Trophoblast cell (in vitro differentiated cells and primary cell): ENCODE data around the gene KLHL40.

Experiments used
- DNase-seq, 2 donors: peaks; one replicate each; pipeline ENCODE4 v3.0.0-alpha.2; 2016
- H2AFZ ChIP-seq: 2 replicates; pipeline ENCODE4 v1.6.1; 2013; ENCODE audit warnings: low read length, moderate library complexity, mild to moderate bottlenecking; ENCODE audit not compliant: insufficient read depth, poor library complexity
- H2AK5ac ChIP-seq: 2 replicates; pipeline ENCODE4 v1.6.1; 2013; ENCODE audit warnings: mild to moderate bottlenecking, low read length
- H2BK120ac ChIP-seq: 2 replicates; pipeline ENCODE4 v1.6.1; 2013; ENCODE audit warnings: low read length, mild to moderate bottlenecking, moderate library complexity; ENCODE audit not compliant: insufficient read depth, poor library complexity
- H2BK12ac ChIP-seq: 2 replicates; pipeline ENCODE4 v1.6.1; 2013; ENCODE audit warnings: mild to moderate bottlenecking, low read length, moderate library complexity
- H2BK5ac ChIP-seq: 2 replicates; pipeline ENCODE4 v1.6.1; 2013; ENCODE audit warnings: low read length, low read depth, moderate library complexity, mild to moderate bottlenecking; ENCODE audit not compliant: poor library complexity
- H3K14ac ChIP-seq: 2 replicates; pipeline ENCODE4 v1.6.1; 2013; ENCODE audit warnings: mild to moderate bottlenecking, low read length
- H3K18ac ChIP-seq: 2 replicates; pipeline ENCODE4 v1.6.1; 2013; ENCODE audit warnings: mild to moderate bottlenecking, low read length
- H3K23ac ChIP-seq: 2 replicates; pipeline ENCODE4 v1.6.1; 2013; ENCODE audit warnings: low read length
- H3K27ac ChIP-seq: 2 replicates; pipeline ENCODE4 v1.5.1; 2013; ENCODE audit warnings: low read depth, mild to moderate bottlenecking, inconsistent platforms, low read length, moderate library complexity
- H3K27me3 ChIP-seq: 2 replicates; pipeline ENCODE4 v1.6.1; 2013; ENCODE audit warnings: inconsistent platforms, mild to moderate bottlenecking, low read length, moderate library complexity; ENCODE audit not compliant: insufficient read depth
- H3K36me3 ChIP-seq, 2 experiments: 1 replicate in 1 of 2; 2 replicates in 1 of 2; pipeline ENCODE4 v1.6.1; 2013; ENCODE audit warnings: low read length in 2 of 2, mild to moderate bottlenecking in 2 of 2, moderate library complexity in 1 of 2; ENCODE audit not compliant: insufficient read depth in 2 of 2, control insufficient read depth in 1 of 2
- H3K4ac ChIP-seq: 2 replicates; pipeline ENCODE4 v1.6.1; 2013; ENCODE audit warnings: low read depth, mild to moderate bottlenecking, low read length, moderate library complexity
- H3K4me1 ChIP-seq, 2 experiments: 1 replicate in 1 of 2; 2 replicates in 1 of 2; pipeline ENCODE4 v1.6.1; 2013; ENCODE audit warnings: low read length in 2 of 2, mild to moderate bottlenecking in 2 of 2, moderate library complexity in 1 of 2; ENCODE audit not compliant: insufficient read depth in 2 of 2, control insufficient read depth in 1 of 2
- H3K4me2 ChIP-seq: 2 replicates; pipeline ENCODE4 v1.6.1; 2013; ENCODE audit warnings: inconsistent platforms, mild to moderate bottlenecking, low read length, moderate library complexity
- H3K4me3 ChIP-seq: 2 replicates; pipeline ENCODE4 v1.5.1; 2013; ENCODE audit warnings: mild to moderate bottlenecking, low read depth, low read length, inconsistent platforms
- H3K79me1 ChIP-seq: one replicate; pipeline ENCODE4 v1.6.1; 2013; ENCODE audit warnings: low read length
- H3K79me2 ChIP-seq: 2 replicates; pipeline ENCODE4 v1.6.1; 2013; ENCODE audit warnings: low read length, mild to moderate bottlenecking; ENCODE audit not compliant: control insufficient read depth, insufficient read depth, poor library complexity
- H3K9ac ChIP-seq: 2 replicates; pipeline ENCODE4 v1.6.1; 2013; ENCODE audit warnings: mild to moderate bottlenecking, low read length
- H3K9me3 ChIP-seq: 2 replicates; pipeline ENCODE4 v1.6.1; 2013; ENCODE audit warnings: low read depth, mild to moderate bottlenecking, control low read depth, inconsistent platforms, low read length; ENCODE audit not compliant: insufficient read depth
- H4K12ac ChIP-seq: 2 replicates; pipeline ENCODE4 v1.6.1; 2013; ENCODE audit warnings: low read depth, mild to moderate bottlenecking, low read length, moderate library complexity
- H4K8ac ChIP-seq: 2 replicates; pipeline ENCODE4 v1.6.1; 2013; ENCODE audit warnings: low read depth, mild to moderate bottlenecking, low read length, moderate library complexity
- H4K91ac ChIP-seq: one replicate; pipeline ENCODE4 v1.6.1; 2013; ENCODE audit warnings: low read depth, mild to moderate bottlenecking, low read length, moderate library complexity
- WGBS: extraction: QIAGEN DNeasy Blood & Tissue Kit; methylation state at CpG from one replicate; pipeline ENCODE4 v1.1.7; 2013; ENCODE audit warnings: missing lambda C conversion rate; ENCODE audit not compliant: insufficient read length, insufficient coverage; ENCODE audit errors: extremely low coverage; 5-methylcytosine and 5-hydroxymethylcytosine counted together

KLHL40 gene

DNA sequence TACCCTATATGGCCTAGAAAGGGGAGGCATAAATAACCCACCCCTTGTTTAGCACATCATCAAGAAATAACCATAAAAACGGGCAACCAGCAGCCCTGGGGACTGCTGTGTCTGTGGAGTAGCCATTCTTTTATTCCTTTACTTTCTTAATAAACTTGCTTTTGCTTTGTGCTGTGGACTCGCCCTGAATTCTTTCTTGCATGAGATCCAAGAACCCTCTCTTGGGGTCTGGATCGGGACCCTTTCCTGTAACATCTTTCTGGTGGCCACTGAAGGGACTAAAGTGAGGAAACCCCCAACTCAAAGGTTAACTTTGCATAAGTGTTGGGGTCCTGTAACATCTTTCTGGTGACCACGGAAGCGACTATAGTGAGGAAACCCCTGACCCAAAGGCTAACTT, 33.0 kb downstream of the KLHL40 start:
- Histone ChIP-seq H3K9me3 (no peaks in the 10 kb centered on the region), H3K79me1 (no peaks in the 10 kb centered on the region), H3K79me2 (no peaks in the 10 kb centered on the region), H3K9ac (no peak overlapping the region), H3K4me1 (no peaks in the 10 kb centered on the region), H3K27ac (no peak overlapping the region), H2BK12ac (no peak overlapping the region), H4K91ac (no peak overlapping the region), H2AFZ (no peak overlapping the region), H3K4me2 (no peak overlapping the region), H3K27me3 (no peaks in the 10 kb centered on the region), H3K18ac (no peak overlapping the region), H2BK5ac (no peak overlapping the region), H3K4ac (no peak overlapping the region), H3K36me3 (no peaks in the 10 kb centered on the region), H2BK120ac (no peak overlapping the region), H4K12ac (no peak overlapping the region), H4K8ac (no peak overlapping the region), H3K23ac (no peak overlapping the region), H3K14ac (no peak overlapping the region), H3K4me3 (no peak overlapping the region), H2AK5ac (no peak overlapping the region)
- no CpG with 5 or more reads among the region's 5 CpGs for WGBS
- no peak for DNase-seq

GRCh38 chr3:42719002-42719401, 33.7 kb downstream of the KLHL40 start:
- no peak overlapping the region for H4K91ac ChIP-seq
- H2BK5ac ChIP-seq = no peak overlapping the region
- no peak overlapping the region for H3K4me3 ChIP-seq
- WGBS = no CpG with 5 or more reads among the region's 6 CpGs
- no peak overlapping the region for H4K12ac ChIP-seq
- no peak overlapping the region for H3K27ac ChIP-seq
- H2BK120ac ChIP-seq = no peak overlapping the region
- H3K4me1 ChIP-seq = no peaks in the 10 kb centered on the region
- H2AFZ ChIP-seq = no peak overlapping the region
- H3K9ac ChIP-seq = no peak overlapping the region
- no peaks in the 10 kb centered on the region for H3K79me1 ChIP-seq
- H3K4me2 ChIP-seq = no peak overlapping the region
- no peaks in the 10 kb centered on the region for H3K27me3 ChIP-seq
- no peak overlapping the region for H3K4ac ChIP-seq
- no peak overlapping the region for H2BK12ac ChIP-seq
- no peak overlapping the region for H4K8ac ChIP-seq
- H3K23ac ChIP-seq = no peak overlapping the region
- no peaks in the 10 kb centered on the region for H3K79me2 ChIP-seq
- H3K18ac ChIP-seq = no peak overlapping the region
- no peaks in the 10 kb centered on the region for H3K36me3 ChIP-seq
- no peak for DNase-seq
- H3K9me3 ChIP-seq = no peaks in the 10 kb centered on the region
- H2AK5ac ChIP-seq = no peak overlapping the region
- no peak overlapping the region for H3K14ac ChIP-seq

DNA sequence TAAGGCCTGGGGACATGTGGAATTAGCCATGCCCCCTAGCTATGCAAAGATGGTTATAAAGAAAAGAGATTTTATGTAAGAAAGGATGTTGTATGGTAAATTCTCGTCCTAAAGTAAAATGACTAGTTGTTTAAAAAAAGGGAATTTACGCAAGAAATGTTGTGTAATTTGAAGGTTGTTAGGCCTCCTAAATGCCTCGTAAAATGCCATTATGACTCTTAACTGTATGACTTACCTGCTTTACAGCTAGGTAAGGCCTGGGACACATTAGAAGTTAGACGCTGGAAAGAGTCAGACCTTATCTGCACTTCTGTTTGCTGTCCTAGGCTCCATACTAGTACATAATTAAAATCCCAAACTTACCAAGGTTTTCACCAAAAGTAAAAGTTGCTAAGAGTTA, 34.8 kb downstream of the KLHL40 start:
- Histone ChIP-seq H2BK5ac (no peak overlapping the region), H4K8ac (no peak overlapping the region), H3K4ac (no peak overlapping the region), H3K18ac (no peak overlapping the region), H2AFZ (no peak overlapping the region), H2AK5ac (no peak overlapping the region), H3K4me3 (no peak overlapping the region), H2BK120ac (no peak overlapping the region), H3K79me1 (no peaks in the 10 kb centered on the region), H3K9ac (no peak overlapping the region), H3K27ac (no peak overlapping the region), H3K4me2 (no peak overlapping the region), H4K12ac (no peak overlapping the region), H3K36me3 (no peaks in the 10 kb centered on the region), H2BK12ac (no peak overlapping the region), H3K14ac (no peak overlapping the region), H3K4me1 (no peaks in the 10 kb centered on the region), H3K9me3 (no peaks in the 10 kb centered on the region), H3K23ac (no peak overlapping the region), H4K91ac (no peak overlapping the region), H3K27me3 (no peaks in the 10 kb centered on the region), H3K79me2 (no peaks in the 10 kb centered on the region)
- WGBS = 100% methylated on average over 1 of the region's 4 CpGs
- peak in 1 of 2 donors; percentile 50 for DNase-seq

GRCh38 chr3:42721690-42722089, 36.4 kb downstream of the KLHL40 start:
- no CpG with 5 or more reads among the region's 1 CpG for WGBS
- Histone ChIP-seq H2BK12ac (no peak overlapping the region), H3K14ac (no peak overlapping the region)

More at GRCh38 chr3:42721690-42722089, 36.4 kb downstream of the KLHL40 start:
- no peaks in the 10 kb centered on the region for H3K79me1 ChIP-seq
- no peak overlapping the region for H2AFZ ChIP-seq
- no peak overlapping the region for H3K4me2 ChIP-seq
- no peak overlapping the region for H3K4ac ChIP-seq
- H3K27me3 ChIP-seq = no peaks in the 10 kb centered on the region
- no peak overlapping the region for H2BK5ac ChIP-seq
- no peak overlapping the region for H4K12ac ChIP-seq
- H3K27ac ChIP-seq = no peak overlapping the region
- no peak overlapping the region for H3K4me3 ChIP-seq
- H3K36me3 ChIP-seq = no peaks in the 10 kb centered on the region
- H2AK5ac ChIP-seq = no peak overlapping the region
- H3K9ac ChIP-seq = no peak overlapping the region
- H2BK120ac ChIP-seq = no peak overlapping the region
- no peaks in the 10 kb centered on the region for H3K79me2 ChIP-seq
- H3K23ac ChIP-seq = no peak overlapping the region
- no peak overlapping the region for H3K18ac ChIP-seq
- DNase-seq = no peak
- no peaks in the 10 kb centered on the region for H3K9me3 ChIP-seq
- H3K4me1 ChIP-seq = no peaks in the 10 kb centered on the region
- H4K91ac ChIP-seq = no peak overlapping the region
- no peak overlapping the region for H4K8ac ChIP-seq
